GM19043 (cell line): ENCODE results near the gene RASSF3.
"Not testable (repeated sequence)": the region's sequence is repeated elsewhere in the genome, so short reads cannot be mapped to it uniquely, and the experiment has no call there.

Source experiments
- ATAC-seq: cut with Tn5 transposase; IDR thresholded peaks from one replicate; pipeline ENCODE4 v1.9.1; 2021; ENCODE audit warnings: low read depth; ENCODE audit not compliant: unreplicated experiment

RASSF3 gene

GRCh38 chr12:64631197-64631596, 20.9 kb downstream of the RASSF3 start:
- ATAC-seq, result no peak

GRCh38 chr12:64633011-64633939, 23.0 kb downstream of the RASSF3 start:
- ATAC-seq, result no peak

GRCh38 chr12:64633940-64634337, 23.6 kb downstream of the RASSF3 start:
- ATAC-seq, result peak; percentile 57

- no peak for ATAC-seq
Measured at GRCh38 chr12:64634508-64635092, 24.3 kb downstream of the RASSF3 start.

GRCh38 chr12:64635356-64635998, 25.2 kb downstream of the RASSF3 start:
- no peak for ATAC-seq

- ATAC-seq, result no peak
Measured at GRCh38 chr12:64636856-64637255, 26.6 kb downstream of the RASSF3 start.

GRCh38 chr12:64639466-64639865, 29.2 kb downstream of the RASSF3 start:
- no peak for ATAC-seq

- ATAC-seq, result no peak
Measured at GRCh38 chr12:64646318-64646717, 36.0 kb downstream of the RASSF3 start.

GRCh38 chr12:64649487-64649886, 39.2 kb downstream of the RASSF3 start:
- ATAC-seq, result no peak

GRCh38 chr12:64650762-64651161, 40.5 kb downstream of the RASSF3 start:
- ATAC-seq, result no peak

- ATAC-seq, result no peak
Measured at GRCh38 chr12:64652346-64652745, 42.1 kb downstream of the RASSF3 start.

GRCh38 chr12:64653123-64653522, 42.8 kb downstream of the RASSF3 start:
- no peak for ATAC-seq

- not testable (repeated sequence) for ATAC-seq
Measured at GRCh38 chr12:64653907-64654306, 43.6 kb downstream of the RASSF3 start.

GRCh38 chr12:64655141-64655540, 44.8 kb downstream of the RASSF3 start:
- ATAC-seq, result no peak

GRCh38 chr12:64656429-64656828, 46.1 kb downstream of the RASSF3 start:
- ATAC-seq, result no peak

- ATAC-seq, result no peak
Measured at GRCh38 chr12:64658892-64659481, 48.7 kb downstream of the RASSF3 start.

- ATAC-seq, result peak; percentile 72
Measured at GRCh38 chr12:64660237-64661018, 50.1 kb downstream of the RASSF3 start.

GRCh38 chr12:64663015-64663414, 52.7 kb downstream of the RASSF3 start:
- ATAC-seq, result no peak

- ATAC-seq, result no peak
Measured at GRCh38 chr12:64665514-64665913, 55.2 kb downstream of the RASSF3 start.
